Astrocyte (in vitro differentiated cells and primary cell): ENCODE results near the gene SMO. TPM values are rescaled to one million over a fixed set of nuclear protein-coding genes. Genes with fewer than 3 reads are reported as not detected.

Source experiments
- DNase-seq: peaks from one replicate; pipeline ENCODE4 v3.0.0-alpha.2; 2010; ENCODE audit warnings: low read depth
- FAIRE-seq: peaks from 2 replicates; lab custom pipeline; 2011; peaks lifted over from hg19 to GRCh38; lab: Jason Lieb, UNC
- H2AFZ ChIP-seq: 2 replicates; pipeline ENCODE4 v1.6.0; 2012; ENCODE audit warnings: low read depth, low read length, inconsistent platforms
- H3K27ac ChIP-seq: 2 replicates; pipeline ENCODE4 v1.5.1; 2011; ENCODE audit warnings: low read depth, low read length, inconsistent platforms
- H3K27me3 ChIP-seq: 2 replicates; pipeline ENCODE4 v1.6.0; 2011; ENCODE audit warnings: low read length, inconsistent platforms; ENCODE audit not compliant: insufficient read depth
- H3K36me3 ChIP-seq: 2 replicates; pipeline ENCODE4 v1.5.1; 2011; ENCODE audit warnings: low read length, inconsistent platforms; ENCODE audit not compliant: insufficient read depth
- H3K4me1 ChIP-seq: 2 replicates; pipeline ENCODE4 v1.5.1; 2011; ENCODE audit warnings: low read length, inconsistent platforms; ENCODE audit not compliant: insufficient read depth
- H3K4me2 ChIP-seq: 2 replicates; pipeline ENCODE4 v1.6.0; 2012; ENCODE audit warnings: low read length, inconsistent platforms
- H3K4me3 ChIP-seq: 2 replicates; pipeline ENCODE4 v1.5.1; 2011; ENCODE audit warnings: low read depth, mild to moderate bottlenecking, low read length, inconsistent platforms; ENCODE audit not compliant: insufficient read depth
- H3K79me2 ChIP-seq: 2 replicates; pipeline ENCODE4 v1.6.0; 2012; ENCODE audit warnings: mild to moderate bottlenecking, low read length, inconsistent platforms; ENCODE audit not compliant: insufficient read depth
- H3K9ac ChIP-seq: 2 replicates; pipeline ENCODE4 v1.6.0; 2012; ENCODE audit warnings: mild to moderate bottlenecking, low read length, inconsistent platforms
- H3K9me3 ChIP-seq: 2 replicates; pipeline ENCODE4 v1.5.1; 2012; ENCODE audit warnings: low read depth, mild to moderate bottlenecking, low read length, inconsistent platforms; ENCODE audit not compliant: insufficient read depth
- H4K20me1 ChIP-seq: 2 replicates; pipeline ENCODE4 v1.6.0; 2012; ENCODE audit warnings: low read length, inconsistent platforms; ENCODE audit not compliant: insufficient read depth
- H3K27ac Mint-ChIP-seq: one replicate; pipeline ENCODE4 v1.8.0; 2021; ENCODE audit warnings: mild to moderate bottlenecking, mixed read lengths; ENCODE audit not compliant: unreplicated experiment
- H3K27me3 Mint-ChIP-seq: one replicate; pipeline ENCODE4 v1.8.0; 2021; ENCODE audit warnings: low read depth, mixed read lengths; ENCODE audit not compliant: unreplicated experiment
- H3K36me3 Mint-ChIP-seq: one replicate; pipeline ENCODE4 v1.8.0; 2021; ENCODE audit warnings: low read depth, mixed read lengths; ENCODE audit not compliant: unreplicated experiment
- H3K4me1 Mint-ChIP-seq: one replicate; pipeline ENCODE4 v1.8.0; 2021; ENCODE audit warnings: low read depth, mixed read lengths; ENCODE audit not compliant: unreplicated experiment
- H3K4me3 Mint-ChIP-seq: one replicate; pipeline ENCODE4 v1.8.0; 2021; ENCODE audit warnings: mild to moderate bottlenecking, moderate library complexity, mixed read lengths; ENCODE audit not compliant: unreplicated experiment
- H3K9me3 Mint-ChIP-seq: one replicate; pipeline ENCODE4 v1.8.0; 2021; ENCODE audit warnings: mild to moderate bottlenecking, mixed read lengths; ENCODE audit not compliant: unreplicated experiment
- EZH2 ChIP-seq: IDR thresholded peaks from 2 replicates; pipeline ENCODE4 v1.6.1; 2012; ENCODE audit warnings: mild to moderate bottlenecking, low read length, inconsistent platforms; ENCODE audit not compliant: insufficient read depth
- total RNA-seq: library from RNA; stranded (reverse); gene quantifications from 2 replicates; pipeline ENCODE4 v1.2.1, GENCODE V29; 2021
- TF ChIP-seq, protein P1 (sequence below): IDR thresholded peaks from 2 replicates; pipeline ENCODE4 v1.5.1; 2011; ENCODE audit warnings: low read depth, mild to moderate bottlenecking, inconsistent platforms, low read length, moderate library complexity; ENCODE audit not compliant: insufficient read depth

The SMO gene
- total RNA-seq, 1 donor from 2014 or later: 20.0 TPM

DNA sequence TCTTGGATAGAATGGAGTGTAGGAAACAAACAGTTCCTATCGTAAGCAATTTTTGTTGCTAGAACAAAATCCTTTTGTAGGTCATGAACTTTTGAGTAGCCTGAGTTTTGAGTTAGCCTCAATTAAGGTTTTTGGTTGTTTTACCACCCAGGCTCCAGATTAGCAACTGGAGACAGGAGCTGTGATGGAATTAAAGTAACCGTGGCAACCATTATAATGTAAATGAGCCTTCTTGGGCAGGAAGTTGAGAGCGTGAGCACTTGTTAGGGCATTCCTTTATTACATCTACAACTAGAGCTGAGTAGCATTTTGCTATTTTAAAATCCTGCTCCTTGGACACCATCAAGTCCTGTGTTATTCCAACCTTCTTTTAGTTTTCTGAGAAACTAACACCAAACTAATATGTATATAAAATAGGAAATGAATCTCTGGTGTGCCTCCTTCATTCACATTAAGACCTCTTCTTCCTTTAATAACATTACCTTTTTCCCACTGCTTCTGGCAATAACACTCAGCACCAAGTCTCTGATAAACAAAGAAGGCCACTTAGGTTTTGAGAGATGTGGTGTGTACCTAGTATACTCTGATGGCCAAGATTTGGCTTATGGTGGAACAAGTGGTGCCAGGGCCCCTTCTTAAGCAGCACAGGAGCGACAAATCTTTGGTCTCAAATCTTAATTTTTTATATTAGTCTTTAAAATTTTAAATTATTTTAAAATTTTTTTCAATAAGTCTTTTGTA is 70.4 kb downstream of the SMO start:
- no peaks in the 10 kb centered on the region for H3K36me3 Mint-ChIP-seq
- H3K4me3 Mint-ChIP-seq: no peak overlapping the region
- Histone ChIP-seq H3K79me2 (no peaks in the 10 kb centered on the region), H3K9ac (no peak overlapping the region), H3K27me3 (no peaks in the 10 kb centered on the region), H3K36me3 (no peaks in the 10 kb centered on the region), H3K4me2 (peak overlapping the region; percentile 18), H4K20me1 (no peaks in the 10 kb centered on the region), H3K9me3 (no peaks in the 10 kb centered on the region), H3K27ac (peak overlapping the region; percentile 32), H3K4me1 (no peaks in the 10 kb centered on the region), H3K4me3 (no peak overlapping the region), H2AFZ (no peak overlapping the region)
- no peak for TF ChIP-seq EZH2
- TF ChIP-seq, protein P1, sequence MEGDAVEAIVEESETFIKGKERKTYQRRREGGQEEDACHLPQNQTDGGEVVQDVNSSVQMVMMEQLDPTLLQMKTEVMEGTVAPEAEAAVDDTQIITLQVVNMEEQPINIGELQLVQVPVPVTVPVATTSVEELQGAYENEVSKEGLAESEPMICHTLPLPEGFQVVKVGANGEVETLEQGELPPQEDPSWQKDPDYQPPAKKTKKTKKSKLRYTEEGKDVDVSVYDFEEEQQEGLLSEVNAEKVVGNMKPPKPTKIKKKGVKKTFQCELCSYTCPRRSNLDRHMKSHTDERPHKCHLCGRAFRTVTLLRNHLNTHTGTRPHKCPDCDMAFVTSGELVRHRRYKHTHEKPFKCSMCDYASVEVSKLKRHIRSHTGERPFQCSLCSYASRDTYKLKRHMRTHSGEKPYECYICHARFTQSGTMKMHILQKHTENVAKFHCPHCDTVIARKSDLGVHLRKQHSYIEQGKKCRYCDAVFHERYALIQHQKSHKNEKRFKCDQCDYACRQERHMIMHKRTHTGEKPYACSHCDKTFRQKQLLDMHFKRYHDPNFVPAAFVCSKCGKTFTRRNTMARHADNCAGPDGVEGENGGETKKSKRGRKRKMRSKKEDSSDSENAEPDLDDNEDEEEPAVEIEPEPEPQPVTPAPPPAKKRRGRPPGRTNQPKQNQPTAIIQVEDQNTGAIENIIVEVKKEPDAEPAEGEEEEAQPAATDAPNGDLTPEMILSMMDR: no peak
- peaks cover 9% of the 10 kb centered on the region for H3K4me1 Mint-ChIP-seq
- peak; percentile 37 for FAIRE-seq
- peak overlapping the region; percentile 59 for H3K27ac Mint-ChIP-seq
- no peaks in the 10 kb centered on the region for H3K9me3 Mint-ChIP-seq
- H3K27me3 Mint-ChIP-seq: no peaks in the 10 kb centered on the region
- DNase-seq: peak; percentile 38

DNA sequence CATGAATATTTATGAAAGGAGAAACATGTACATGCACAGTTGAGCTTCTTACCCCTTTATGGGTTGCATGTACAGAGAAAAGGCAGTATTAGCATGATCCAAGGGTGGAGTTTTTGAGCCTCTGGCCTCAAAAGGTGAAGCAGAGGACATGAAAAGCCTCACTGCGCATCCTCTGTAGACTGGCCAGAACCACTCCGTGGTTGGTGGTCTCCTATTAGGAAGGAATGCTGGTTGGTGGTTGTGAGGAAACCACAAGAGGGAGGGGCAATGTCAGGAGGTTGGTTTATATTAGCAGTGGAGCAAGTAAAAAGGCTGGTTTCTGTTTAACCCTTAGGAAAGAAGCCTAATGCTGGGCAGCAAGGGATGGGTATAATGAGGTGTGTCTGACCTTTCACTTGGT is 73.9 kb downstream of the SMO start:
- Mint-ChIP-seq H3K4me1 (peaks cover 9% of the 10 kb centered on the region), H3K27me3 (no peaks in the 10 kb centered on the region), H3K36me3 (no peaks in the 10 kb centered on the region), H3K9me3 (no peaks in the 10 kb centered on the region), H3K4me3 (no peak overlapping the region), H3K27ac (no peak overlapping the region)
- Histone ChIP-seq H3K4me1 (no peaks in the 10 kb centered on the region), H3K27ac (no peak overlapping the region), H3K36me3 (no peaks in the 10 kb centered on the region), H3K4me3 (no peak overlapping the region), H3K27me3 (no peaks in the 10 kb centered on the region), H3K9ac (no peak overlapping the region), H4K20me1 (peaks cover 5% of the 10 kb centered on the region), H3K79me2 (peaks cover 4% of the 10 kb centered on the region), H3K4me2 (no peak overlapping the region), H2AFZ (no peak overlapping the region), H3K9me3 (no peaks in the 10 kb centered on the region)
- DNase-seq (peak; percentile 38), FAIRE-seq (no peak)
- TF ChIP-seq, protein P1: no peak
- TF ChIP-seq EZH2: no peak

Other genes with a start within 250 kb of the SMO start
- 49.2 and 49.8 TPM in 2 replicates for gene TNPO3, start 133.5 kb upstream of the SMO start, total RNA-seq
- gene TSPAN33, start 43.9 kb upstream of the SMO start, total RNA-seq: 6.5 and 6.8 TPM in 2 replicates
- gene AHCYL2, start 36.4 kb downstream of the SMO start, total RNA-seq: 13.3 and 14.7 TPM in 2 replicates
- gene STRIP2, start 245.8 kb downstream of the SMO start, total RNA-seq: 0.94 and 1.3 TPM in 2 replicates